Measurements from ENCODE around the gene ETV3L. TPM values are rescaled to one million over a fixed set of nuclear protein-coding genes. Genes with fewer than 3 reads are reported as not detected.
"Not testable (repeated sequence)": the region's sequence is repeated elsewhere in the genome, so short reads cannot be mapped to it uniquely, and the experiment has no call there.

ETV3L gene
- total RNA-seq, 1 donor from 2014 or later = not detected

- Histone ChIP-seq H3K27ac (no peak overlapping the region), H3K36me3 (no peaks in the 10 kb centered on the region), H3K4me1 (no peaks in the 10 kb centered on the region), H3K27me3 (ENCODE audit: low read depth) (no peaks in the 10 kb centered on the region), H3K4me3 (no peak overlapping the region), H3K9me3 (peaks cover 7% of the 10 kb centered on the region)
- intact Hi-C loops (cut with DNase I) = no loop called here
- no peak for TF ChIP-seq CTCF (IDR thresholded peaks at IDR 0.05)
- ATAC-seq (no peak), DNase-seq (no peak)
These were observed 43.3 kb downstream of the ETV3L start for GRCh38 chr1:157056269-157056668.

GRCh38 chr1:157055729-157056128 lies 43.9 kb downstream of the ETV3L start:
- ATAC-seq, DNase-seq, H3K9me3 ChIP-seq: not testable (repeated sequence)

GRCh38 chr1:157050836-157051235 lies 48.8 kb downstream of the ETV3L start:
- intact Hi-C loops (cut with DNase I) = no loop called here
- peaks cover 4% of the 10 kb centered on the region for H3K4me1 ChIP-seq
- no peak for ATAC-seq
- H3K27me3 ChIP-seq (ENCODE audit: low read depth) = no peaks in the 10 kb centered on the region
- no peak for TF ChIP-seq CTCF (IDR thresholded peaks at IDR 0.05)
- no peak overlapping the region for H3K27ac ChIP-seq
- no peak for DNase-seq
- H3K36me3 ChIP-seq = no peaks in the 10 kb centered on the region
- H3K9me3 ChIP-seq = peaks cover 7% of the 10 kb centered on the region
- H3K4me3 ChIP-seq = no peak overlapping the region

More at GRCh38 chr1:157055729-157056128, 43.9 kb downstream of the ETV3L start:
- H3K4me1 ChIP-seq; H3K36me3 ChIP-seq; H3K4me3 ChIP-seq; H3K27me3 ChIP-seq (ENCODE audit: low read depth); intact Hi-C loops (cut with DNase I); H3K27ac ChIP-seq: not testable (repeated sequence)

DNA sequence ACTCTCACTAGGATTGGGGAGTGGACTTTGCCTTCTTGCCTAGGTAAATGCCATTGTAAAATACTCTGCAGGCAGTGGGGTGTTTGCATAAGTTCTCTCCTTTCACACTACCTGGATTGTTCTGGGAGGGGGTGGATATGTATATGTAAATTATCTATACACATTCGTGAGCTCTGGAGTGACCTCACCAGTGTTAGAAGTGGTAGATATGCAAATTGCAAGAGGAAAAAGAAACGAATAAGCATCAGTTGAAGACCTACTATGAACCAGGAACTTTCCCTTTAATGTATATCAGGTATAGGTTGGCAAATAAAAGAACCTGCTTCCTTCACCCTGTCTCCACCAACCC lies 52.6 kb downstream of the ETV3L start:
- Histone ChIP-seq H3K9me3 (peaks cover under 1% of the 10 kb centered on the region), H3K4me1 (peaks cover 36% of the 10 kb centered on the region), H3K27me3 (ENCODE audit: low read depth) (no peaks in the 10 kb centered on the region), H3K36me3 (no peaks in the 10 kb centered on the region), H3K27ac (peak overlapping the region; percentile 89), H3K4me3 (no peak overlapping the region)
- DNase-seq (no peak), ATAC-seq (no peak)
- intact Hi-C loops (cut with DNase I) = no loop called here
- no peak for TF ChIP-seq CTCF (IDR thresholded peaks at IDR 0.05)

DNA sequence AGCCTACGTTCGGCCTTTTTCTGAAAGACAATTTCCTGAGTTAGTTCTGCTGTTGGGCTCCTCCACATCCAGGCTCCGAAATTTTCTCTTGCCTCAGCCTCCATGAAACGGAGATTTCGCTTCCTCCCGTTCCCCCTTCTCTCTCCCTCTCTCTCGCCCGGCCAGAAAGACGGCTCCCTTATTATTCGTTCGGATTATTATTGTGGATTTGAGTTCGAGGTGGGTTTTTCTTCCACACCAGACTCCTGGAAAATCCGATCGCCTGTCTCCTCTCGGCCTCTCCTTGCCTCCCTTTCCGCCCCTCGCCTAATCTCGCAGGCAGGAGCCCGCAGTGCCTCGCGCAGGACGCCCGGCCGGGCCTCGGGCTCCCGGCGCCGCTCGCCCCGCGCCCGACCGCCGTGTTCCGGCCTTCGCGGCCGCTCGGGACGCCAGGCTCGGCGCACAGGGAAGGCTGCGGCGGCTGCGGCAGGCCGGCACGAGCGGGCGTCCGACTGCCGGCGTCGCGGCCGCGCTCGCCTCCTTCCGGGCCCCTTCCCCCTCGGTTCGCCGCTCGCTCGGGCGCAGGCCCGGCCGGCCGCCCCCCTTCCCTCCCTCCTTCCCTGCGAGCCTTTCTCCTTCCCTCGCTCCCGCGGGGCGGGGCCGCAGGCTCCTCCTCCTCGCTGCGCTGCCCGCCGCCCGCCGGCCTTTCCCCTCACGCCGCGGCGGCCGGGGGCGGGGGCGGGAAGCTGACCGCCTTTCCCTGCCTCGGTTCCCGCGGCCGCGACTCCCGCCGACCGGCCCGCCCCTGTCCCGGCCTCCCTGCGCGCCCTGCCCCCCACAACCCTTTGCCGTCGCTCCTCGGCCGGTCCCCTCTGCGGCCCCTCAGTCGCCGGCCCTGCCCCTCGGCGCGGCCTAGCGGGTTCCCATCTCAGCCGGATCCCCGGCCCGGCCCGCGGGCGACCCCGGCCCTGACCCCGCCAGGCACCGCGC lies 54.1 kb downstream of the ETV3L start, which contains the start of gene ARHGEF11:
Gene ARHGEF11, minus strand, starts transcription at position 493 of the 969 bp plus-strand sequence. CDS start 1,412 bp downstream, outside the sequence.
- H3K27me3 ChIP-seq (ENCODE audit: low read depth) = no peaks in the 10 kb centered on the region
- no peaks in the 10 kb centered on the region for H3K36me3 ChIP-seq
- intact Hi-C loops (cut with DNase I) = no loop called here
- ATAC-seq = peak; percentile 98 to 99
- peak within 1 kb of the TSS; percentile 69 for H3K4me3 ChIP-seq
- peak; percentile 93 for DNase-seq
- H3K27ac ChIP-seq = peak within 1 kb of the TSS; percentile 89
- TF ChIP-seq CTCF (IDR thresholded peaks at IDR 0.05) = no peak
- H3K4me1 ChIP-seq = peaks cover 51% of the 10 kb centered on the region
- no peaks in the 10 kb centered on the region for H3K9me3 ChIP-seq

- intact Hi-C loops (cut with DNase I) = no loop called here
- ATAC-seq (no peak), DNase-seq (no peak)
- Histone ChIP-seq H3K27me3 (ENCODE audit: low read depth) (no peaks in the 10 kb centered on the region), H3K9me3 (no peaks in the 10 kb centered on the region), H3K4me1 (peaks cover 58% of the 10 kb centered on the region), H3K4me3 (peak overlapping the region; percentile 69), H3K27ac (no peak overlapping the region), H3K36me3 (no peaks in the 10 kb centered on the region)
- no peak for TF ChIP-seq CTCF (IDR thresholded peaks at IDR 0.05)
These were observed 55.3 kb downstream of the ETV3L start for GRCh38 chr1:157044326-157044725.
